ENCODE results near the gene ATP2B2.

GRCh38 chr3:10315101-10315500 is 190.3 kb downstream of the ATP2B2 start:
- TF ChIP-seq CTCF (conservative IDR thresholded peaks at IDR 0.05; ENCODE audit: low read length) (no peak), EZH2phosphoT487 (IDR thresholded peaks at IDR 0.05; ENCODE audit: borderline replicate concordance) (no peak)

All from Loucy (cell line).